ENCODE data around the gene C6orf15.

C6orf15 gene

DNA sequence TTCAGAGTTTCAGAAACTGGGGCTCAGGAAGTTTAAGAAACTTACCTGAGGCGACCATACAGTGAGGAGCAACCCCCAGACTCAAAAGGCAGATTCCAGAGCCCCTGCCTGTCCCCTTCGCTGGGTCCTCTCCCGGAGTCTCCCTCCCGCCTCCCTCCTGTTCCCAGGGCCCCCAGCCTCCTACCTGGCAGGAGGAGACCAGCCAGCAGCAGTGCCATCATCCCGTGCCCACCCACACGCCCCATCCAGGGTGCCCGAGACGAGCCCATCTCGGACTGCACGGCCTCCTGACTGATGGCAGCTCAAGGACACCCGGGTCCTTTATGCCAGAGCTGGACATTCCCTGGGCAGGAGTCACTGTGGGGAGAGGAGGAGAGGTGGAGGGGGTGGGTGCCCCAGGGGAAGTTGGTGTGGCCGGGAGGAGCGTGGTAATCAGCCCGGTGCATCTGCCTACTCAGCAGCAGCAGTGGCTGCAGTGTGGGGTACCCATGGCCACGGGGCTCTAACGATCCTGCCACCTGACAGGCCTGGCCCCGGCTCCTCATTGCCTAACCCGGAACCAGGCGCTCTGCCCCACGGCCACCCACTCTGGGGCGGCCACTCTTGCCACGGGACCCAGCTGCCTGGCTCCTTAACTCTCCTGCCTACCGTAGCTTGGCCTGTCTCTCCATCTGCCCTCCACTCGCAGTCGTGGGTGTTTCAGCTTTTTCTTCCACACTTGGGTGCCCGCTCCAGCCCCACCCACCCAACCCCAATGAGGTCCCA lies 8.0 kb upstream of the C6orf15 start, which contains the start of gene CDSN:
TSS of gene CDSN (minus strand) at position 296 of the 765 bp plus-strand sequence. CDS start at position 269, 27 bp downstream.
- Histone ChIP-seq H3K27me3 (ENCODE audit: control insufficient read depth, low read length) (peaks cover 3% of the 10 kb centered on the region; the same call in 1 of the 2 replicates), H3K4me1 (ENCODE audit: control insufficient read depth, low read length) (no peaks in the 10 kb centered on the region), H3K4me3 (ENCODE audit: low read length) (no peak within 1 kb of the TSS), H3F3A (ENCODE audit: control insufficient read depth, insufficient read depth) (no peaks in the 10 kb centered on the region), H3K36me3 (ENCODE audit: control insufficient read depth, low read length) (no peaks in the 10 kb centered on the region), H3K4me2 (ENCODE audit: low read length) (no peak within 1 kb of the TSS), H3K9me3 (ENCODE audit: control insufficient read depth, insufficient read depth, low read length) (no peaks in the 10 kb centered on the region), H3K27ac (ENCODE audit: low read depth, low read length) (no peak within 1 kb of the TSS), H4K20me1 (ENCODE audit: control insufficient read depth, insufficient read depth, low read depth, low read length) (no peaks in the 10 kb centered on the region), H3K9me2 (replicated peaks; ENCODE audit: control insufficient read depth, low read length) (no peaks in the 10 kb centered on the region), H3K79me2 (ENCODE audit: control insufficient read depth, low read length) (no peaks in the 10 kb centered on the region)
- TF ChIP-seq, protein P1, sequence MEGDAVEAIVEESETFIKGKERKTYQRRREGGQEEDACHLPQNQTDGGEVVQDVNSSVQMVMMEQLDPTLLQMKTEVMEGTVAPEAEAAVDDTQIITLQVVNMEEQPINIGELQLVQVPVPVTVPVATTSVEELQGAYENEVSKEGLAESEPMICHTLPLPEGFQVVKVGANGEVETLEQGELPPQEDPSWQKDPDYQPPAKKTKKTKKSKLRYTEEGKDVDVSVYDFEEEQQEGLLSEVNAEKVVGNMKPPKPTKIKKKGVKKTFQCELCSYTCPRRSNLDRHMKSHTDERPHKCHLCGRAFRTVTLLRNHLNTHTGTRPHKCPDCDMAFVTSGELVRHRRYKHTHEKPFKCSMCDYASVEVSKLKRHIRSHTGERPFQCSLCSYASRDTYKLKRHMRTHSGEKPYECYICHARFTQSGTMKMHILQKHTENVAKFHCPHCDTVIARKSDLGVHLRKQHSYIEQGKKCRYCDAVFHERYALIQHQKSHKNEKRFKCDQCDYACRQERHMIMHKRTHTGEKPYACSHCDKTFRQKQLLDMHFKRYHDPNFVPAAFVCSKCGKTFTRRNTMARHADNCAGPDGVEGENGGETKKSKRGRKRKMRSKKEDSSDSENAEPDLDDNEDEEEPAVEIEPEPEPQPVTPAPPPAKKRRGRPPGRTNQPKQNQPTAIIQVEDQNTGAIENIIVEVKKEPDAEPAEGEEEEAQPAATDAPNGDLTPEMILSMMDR (IDR thresholded peaks at IDR 0.05; ENCODE audit: low read depth, low read length, poor library complexity, severe bottlenecking) = no peak
- no peak for TF ChIP-seq EZH2phosphoT487 (IDR thresholded peaks at IDR 0.05; ENCODE audit: borderline replicate concordance, low read length)

DNA sequence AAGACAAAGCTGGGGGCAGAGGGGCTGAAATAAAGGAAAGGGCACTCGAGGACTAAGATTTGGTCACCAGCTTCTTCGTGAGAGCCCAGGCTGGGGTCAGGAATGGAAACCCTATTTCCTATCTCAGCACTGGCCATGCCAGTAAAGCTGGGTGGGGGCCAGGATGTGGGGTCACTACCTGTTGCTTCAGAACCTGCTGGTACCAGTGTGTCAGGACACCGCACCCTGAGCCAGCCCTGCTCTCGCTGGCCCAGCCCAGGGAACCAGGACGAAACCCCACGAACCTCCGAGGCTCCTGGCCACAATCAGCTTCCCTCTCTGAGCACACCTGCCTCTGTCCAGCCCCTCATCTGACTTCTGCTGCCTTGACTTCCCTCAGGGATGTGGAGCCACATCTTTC lies 5.8 kb upstream of the C6orf15 start:
- no peak overlapping the region for H3K27ac ChIP-seq (ENCODE audit: low read depth, low read length)
- no peaks in the 10 kb centered on the region for H3F3A ChIP-seq (ENCODE audit: control insufficient read depth, insufficient read depth)
- no peaks in the 10 kb centered on the region for H3K36me3 ChIP-seq (ENCODE audit: control insufficient read depth, low read length)
- no peaks in the 10 kb centered on the region for H3K9me3 ChIP-seq (ENCODE audit: control insufficient read depth, insufficient read depth, low read length)
- peaks cover 8% of the 10 kb centered on the region; the same call in 1 of the 2 replicates for H3K27me3 ChIP-seq (ENCODE audit: control insufficient read depth, low read length)
- H3K4me1 ChIP-seq (ENCODE audit: control insufficient read depth, low read length) = no peaks in the 10 kb centered on the region
- H3K4me2 ChIP-seq (ENCODE audit: low read length) = no peak overlapping the region
- H3K9me2 ChIP-seq (replicated peaks; ENCODE audit: control insufficient read depth, low read length) = no peaks in the 10 kb centered on the region
- TF ChIP-seq EZH2phosphoT487 (IDR thresholded peaks at IDR 0.05; ENCODE audit: borderline replicate concordance, low read length) = no peak
- TF ChIP-seq, protein P1 (IDR thresholded peaks at IDR 0.05; ENCODE audit: low read depth, low read length, poor library complexity, severe bottlenecking) = no peak
- no peaks in the 10 kb centered on the region for H3K79me2 ChIP-seq (ENCODE audit: control insufficient read depth, low read length)
- H3K4me3 ChIP-seq (ENCODE audit: low read length) = no peak overlapping the region
- no peaks in the 10 kb centered on the region for H4K20me1 ChIP-seq (ENCODE audit: control insufficient read depth, insufficient read depth, low read depth, low read length)

DNA sequence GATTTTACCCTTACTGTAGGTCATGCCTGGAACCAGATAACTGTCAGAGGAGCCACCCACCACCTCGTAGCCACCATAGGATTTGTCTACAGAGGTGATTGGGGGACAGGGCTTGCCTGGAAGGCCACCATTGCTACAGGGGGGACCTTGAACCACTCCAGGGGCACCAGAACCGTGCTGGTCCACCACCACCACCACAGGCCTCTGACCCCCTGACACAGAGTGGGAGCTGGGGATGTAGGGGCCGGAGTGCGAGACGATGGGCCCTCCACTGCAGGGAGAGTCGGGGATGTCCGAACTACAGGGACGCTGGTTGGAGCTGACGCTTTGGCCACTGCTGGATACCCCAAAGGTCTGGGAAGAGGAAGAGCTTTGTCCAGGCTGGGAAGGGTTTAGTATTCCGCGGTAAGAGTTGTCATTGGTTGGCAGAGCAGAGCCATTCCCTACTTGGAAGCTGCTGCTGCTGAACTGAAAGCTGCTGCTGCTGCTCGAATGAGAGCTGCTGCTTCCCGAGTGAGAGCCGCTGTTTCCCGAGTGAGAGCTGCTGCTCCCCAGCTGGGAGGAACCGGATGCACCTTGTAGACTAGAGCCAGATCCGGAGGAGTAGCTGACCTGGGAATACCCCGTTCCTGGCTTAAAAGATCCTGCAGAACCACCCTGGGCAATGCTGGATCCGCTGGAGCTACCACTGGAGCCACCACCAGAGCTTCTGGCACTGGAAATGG lies 4.4 kb upstream of the C6orf15 start:
- H3K27ac ChIP-seq (ENCODE audit: low read depth, low read length) = no peak overlapping the region
- H3K27me3 ChIP-seq (ENCODE audit: control insufficient read depth, low read length) = peaks cover 8% of the 10 kb centered on the region; the same call in 1 of the 2 replicates
- H3K9me2 ChIP-seq (replicated peaks; ENCODE audit: control insufficient read depth, low read length) = no peaks in the 10 kb centered on the region
- H4K20me1 ChIP-seq (ENCODE audit: control insufficient read depth, insufficient read depth, low read depth, low read length) = no peaks in the 10 kb centered on the region
- no peak overlapping the region for H3K4me2 ChIP-seq (ENCODE audit: low read length)
- no peaks in the 10 kb centered on the region for H3F3A ChIP-seq (ENCODE audit: control insufficient read depth, insufficient read depth)
- no peak for TF ChIP-seq EZH2phosphoT487 (IDR thresholded peaks at IDR 0.05; ENCODE audit: borderline replicate concordance, low read length)
- TF ChIP-seq, protein P1 (IDR thresholded peaks at IDR 0.05; ENCODE audit: low read depth, low read length, poor library complexity, severe bottlenecking) = no peak
- no peaks in the 10 kb centered on the region for H3K79me2 ChIP-seq (ENCODE audit: control insufficient read depth, low read length)
- no peaks in the 10 kb centered on the region for H3K9me3 ChIP-seq (ENCODE audit: control insufficient read depth, insufficient read depth, low read length)
- no peaks in the 10 kb centered on the region for H3K36me3 ChIP-seq (ENCODE audit: control insufficient read depth, low read length)
- no peak overlapping the region for H3K4me3 ChIP-seq (ENCODE audit: low read length)
- no peaks in the 10 kb centered on the region for H3K4me1 ChIP-seq (ENCODE audit: control insufficient read depth, low read length)
